ENCODE results near the gene MND1. TPM values are rescaled to one million over a fixed set of nuclear protein-coding genes. Genes with fewer than 3 reads are reported as not detected.

MND1 gene
- total RNA-seq, 2 donors from 2014 or later: 15.4 to 30.3 TPM

DNA sequence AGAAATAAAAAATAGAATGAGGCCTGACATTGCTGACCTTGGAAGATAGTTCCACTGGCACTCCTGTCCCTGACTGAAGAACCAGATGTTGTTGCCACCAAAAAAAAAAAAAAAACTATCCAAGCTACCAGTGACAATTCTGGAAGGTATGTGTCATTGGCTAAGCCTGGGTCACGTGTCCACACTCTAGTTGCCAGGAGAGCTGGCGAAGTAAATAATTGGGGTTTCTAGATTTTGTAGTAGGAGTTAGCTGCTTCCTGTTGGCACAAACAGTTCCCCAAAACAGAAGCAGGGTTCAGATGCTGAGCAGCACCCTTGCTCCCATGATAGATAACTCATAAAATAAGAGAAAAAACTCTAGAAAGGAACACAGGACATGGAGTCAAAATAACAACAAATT is 20.5 kb downstream of the MND1 start:
- Mint-ChIP-seq H3K9me3 (no peaks in the 10 kb centered on the region), H3K27ac (no peak overlapping the region), H3K4me1 (no peaks in the 10 kb centered on the region), H3K4me3 (no peak overlapping the region), H3K36me3 (ENCODE audit: low read depth) (peaks cover 36% of the 10 kb centered on the region), H3K27me3 (ENCODE audit: insufficient read depth) (no peaks in the 10 kb centered on the region)
- Histone ChIP-seq H3K27me3 (ENCODE audit: control insufficient read depth, insufficient read depth, low read length, poor library complexity, severe bottlenecking) (no peaks in the 10 kb centered on the region), H3K27ac (ENCODE audit: low read depth, low read length) (no peak overlapping the region), H3K9me3 (ENCODE audit: control insufficient read depth, low read length) (no peaks in the 10 kb centered on the region), H3K4me1 (ENCODE audit: control insufficient read depth, insufficient read depth, low read length) (no peaks in the 10 kb centered on the region), H3K9ac (ENCODE audit: extremely low read depth, low read length, poor library complexity, severe bottlenecking) (no peak overlapping the region), H3K4me3 (ENCODE audit: low read length) (no peak overlapping the region), H3K36me3 (ENCODE audit: control insufficient read depth, insufficient read depth, low read length) (peaks cover 4% of the 10 kb centered on the region)
- TF ChIP-seq, protein P1, sequence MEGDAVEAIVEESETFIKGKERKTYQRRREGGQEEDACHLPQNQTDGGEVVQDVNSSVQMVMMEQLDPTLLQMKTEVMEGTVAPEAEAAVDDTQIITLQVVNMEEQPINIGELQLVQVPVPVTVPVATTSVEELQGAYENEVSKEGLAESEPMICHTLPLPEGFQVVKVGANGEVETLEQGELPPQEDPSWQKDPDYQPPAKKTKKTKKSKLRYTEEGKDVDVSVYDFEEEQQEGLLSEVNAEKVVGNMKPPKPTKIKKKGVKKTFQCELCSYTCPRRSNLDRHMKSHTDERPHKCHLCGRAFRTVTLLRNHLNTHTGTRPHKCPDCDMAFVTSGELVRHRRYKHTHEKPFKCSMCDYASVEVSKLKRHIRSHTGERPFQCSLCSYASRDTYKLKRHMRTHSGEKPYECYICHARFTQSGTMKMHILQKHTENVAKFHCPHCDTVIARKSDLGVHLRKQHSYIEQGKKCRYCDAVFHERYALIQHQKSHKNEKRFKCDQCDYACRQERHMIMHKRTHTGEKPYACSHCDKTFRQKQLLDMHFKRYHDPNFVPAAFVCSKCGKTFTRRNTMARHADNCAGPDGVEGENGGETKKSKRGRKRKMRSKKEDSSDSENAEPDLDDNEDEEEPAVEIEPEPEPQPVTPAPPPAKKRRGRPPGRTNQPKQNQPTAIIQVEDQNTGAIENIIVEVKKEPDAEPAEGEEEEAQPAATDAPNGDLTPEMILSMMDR (conservative IDR thresholded peaks at IDR 0.05): no peak
- WGBS, 2 experiments (ENCODE audit: insufficient coverage in 1 of 2, insufficient read length in 1 of 2): 92 to 100% methylated on average over 2 of the region's 2 CpGs
- DNase-seq: no peak

DNA sequence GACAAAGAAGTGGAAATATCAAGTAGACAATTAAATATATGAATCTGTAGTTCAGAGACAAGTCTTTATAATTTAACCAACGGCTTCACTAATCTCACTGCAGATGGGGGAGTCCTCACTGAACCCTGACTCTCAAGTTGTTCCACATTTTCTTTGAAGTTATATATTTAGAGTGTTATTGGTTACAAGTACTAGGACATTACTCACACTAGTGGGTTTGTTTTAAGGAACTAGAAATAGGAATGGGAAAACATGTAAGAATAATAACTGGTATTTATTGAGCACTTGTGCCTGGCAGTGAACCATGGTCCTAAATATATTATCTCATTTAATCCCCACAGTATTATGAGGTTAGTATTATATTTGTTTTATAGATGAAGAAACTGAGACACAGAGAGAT is 22.0 kb downstream of the MND1 start:
- no peak for DNase-seq
- no peak overlapping the region for H3K27ac Mint-ChIP-seq
- Histone ChIP-seq H3K27me3 (ENCODE audit: control insufficient read depth, insufficient read depth, low read length, poor library complexity, severe bottlenecking) (no peaks in the 10 kb centered on the region), H3K4me1 (ENCODE audit: control insufficient read depth, insufficient read depth, low read length) (no peaks in the 10 kb centered on the region), H3K9me3 (ENCODE audit: control insufficient read depth, low read length) (no peaks in the 10 kb centered on the region), H3K4me3 (ENCODE audit: low read length) (no peak overlapping the region), H3K36me3 (ENCODE audit: control insufficient read depth, insufficient read depth, low read length) (peaks cover 11% of the 10 kb centered on the region), H3K9ac (ENCODE audit: extremely low read depth, low read length, poor library complexity, severe bottlenecking) (no peak overlapping the region), H3K27ac (ENCODE audit: low read depth, low read length) (no peak overlapping the region)
- no peaks in the 10 kb centered on the region for H3K9me3 Mint-ChIP-seq
- TF ChIP-seq, protein P1 (conservative IDR thresholded peaks at IDR 0.05): no peak
- 100% methylated on average over 1 of the region's 1 CpG; no CpG with 5 or more reads in 1 of the 2 experiments for WGBS, 2 experiments (ENCODE audit: insufficient coverage in 1 of 2, insufficient read length in 1 of 2)
- no peaks in the 10 kb centered on the region for H3K27me3 Mint-ChIP-seq (ENCODE audit: insufficient read depth)
- no peak overlapping the region for H3K4me3 Mint-ChIP-seq
- H3K4me1 Mint-ChIP-seq: no peaks in the 10 kb centered on the region
- H3K36me3 Mint-ChIP-seq (ENCODE audit: low read depth): peaks cover 44% of the 10 kb centered on the region

DNA sequence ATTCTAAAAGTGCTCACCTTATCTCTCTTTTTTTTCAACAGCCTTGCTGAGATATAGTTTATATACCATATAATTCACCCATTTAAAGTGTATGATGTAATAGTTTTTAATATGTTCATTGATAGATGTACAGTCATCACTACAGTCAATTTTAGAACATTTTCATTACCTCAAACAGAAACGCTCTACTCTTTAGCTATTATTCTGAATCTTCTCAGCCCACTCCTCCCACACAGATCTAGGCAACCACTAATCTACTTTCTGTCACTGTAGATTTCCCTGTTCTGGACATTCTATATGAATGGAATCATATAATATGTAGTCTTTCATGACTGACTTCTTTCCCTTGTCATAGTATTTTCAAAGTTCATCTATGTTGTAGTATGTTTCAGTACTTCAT is 22.6 kb downstream of the MND1 start:
- Mint-ChIP-seq H3K4me3 (no peak overlapping the region), H3K27me3 (ENCODE audit: insufficient read depth) (no peaks in the 10 kb centered on the region), H3K4me1 (no peaks in the 10 kb centered on the region), H3K36me3 (ENCODE audit: low read depth) (peaks cover 48% of the 10 kb centered on the region), H3K9me3 (peaks cover 5% of the 10 kb centered on the region), H3K27ac (no peak overlapping the region)
- H3K27ac ChIP-seq (ENCODE audit: low read depth, low read length): no peak overlapping the region
- no peak overlapping the region for H3K9ac ChIP-seq (ENCODE audit: extremely low read depth, low read length, poor library complexity, severe bottlenecking)
- TF ChIP-seq, protein P1 (conservative IDR thresholded peaks at IDR 0.05): no peak
- no peaks in the 10 kb centered on the region for H3K27me3 ChIP-seq (ENCODE audit: control insufficient read depth, insufficient read depth, low read length, poor library complexity, severe bottlenecking)
- H3K4me3 ChIP-seq (ENCODE audit: low read length): no peak overlapping the region
- DNase-seq: no peak
- peaks cover 16% of the 10 kb centered on the region for H3K36me3 ChIP-seq (ENCODE audit: control insufficient read depth, insufficient read depth, low read length)
- 91% methylated on average over 1 of the region's 1 CpG; no CpG with 5 or more reads in 1 of the 2 experiments for WGBS, 2 experiments (ENCODE audit: insufficient coverage in 1 of 2, insufficient read length in 1 of 2)
- no peaks in the 10 kb centered on the region for H3K4me1 ChIP-seq (ENCODE audit: control insufficient read depth, insufficient read depth, low read length)
- H3K9me3 ChIP-seq (ENCODE audit: control insufficient read depth, low read length): peaks cover 2% of the 10 kb centered on the region
